Measurements from ENCODE around the gene FNDC3B.

FNDC3B gene

DNA sequence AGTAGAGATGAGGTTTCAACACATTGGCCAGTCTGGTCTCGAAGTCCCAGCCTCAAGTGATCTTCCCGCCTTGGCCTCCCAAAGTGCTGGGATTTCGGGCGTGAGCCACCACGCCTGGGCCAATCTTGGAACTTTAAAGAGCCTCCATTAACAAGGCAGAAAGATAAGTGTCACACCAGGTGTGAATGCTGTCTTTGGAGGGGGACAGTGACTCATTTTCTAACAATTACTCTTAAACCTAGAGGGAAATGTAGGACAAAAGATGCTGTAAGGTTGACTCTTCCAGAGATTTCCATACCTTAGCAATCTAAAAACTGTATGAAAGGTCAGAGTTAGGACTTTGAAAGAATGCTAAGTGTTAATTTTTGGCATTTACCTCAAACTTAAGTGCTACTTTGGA, 84.9 kb downstream of the FNDC3B start:
- TF ChIP-seq, protein P1, sequence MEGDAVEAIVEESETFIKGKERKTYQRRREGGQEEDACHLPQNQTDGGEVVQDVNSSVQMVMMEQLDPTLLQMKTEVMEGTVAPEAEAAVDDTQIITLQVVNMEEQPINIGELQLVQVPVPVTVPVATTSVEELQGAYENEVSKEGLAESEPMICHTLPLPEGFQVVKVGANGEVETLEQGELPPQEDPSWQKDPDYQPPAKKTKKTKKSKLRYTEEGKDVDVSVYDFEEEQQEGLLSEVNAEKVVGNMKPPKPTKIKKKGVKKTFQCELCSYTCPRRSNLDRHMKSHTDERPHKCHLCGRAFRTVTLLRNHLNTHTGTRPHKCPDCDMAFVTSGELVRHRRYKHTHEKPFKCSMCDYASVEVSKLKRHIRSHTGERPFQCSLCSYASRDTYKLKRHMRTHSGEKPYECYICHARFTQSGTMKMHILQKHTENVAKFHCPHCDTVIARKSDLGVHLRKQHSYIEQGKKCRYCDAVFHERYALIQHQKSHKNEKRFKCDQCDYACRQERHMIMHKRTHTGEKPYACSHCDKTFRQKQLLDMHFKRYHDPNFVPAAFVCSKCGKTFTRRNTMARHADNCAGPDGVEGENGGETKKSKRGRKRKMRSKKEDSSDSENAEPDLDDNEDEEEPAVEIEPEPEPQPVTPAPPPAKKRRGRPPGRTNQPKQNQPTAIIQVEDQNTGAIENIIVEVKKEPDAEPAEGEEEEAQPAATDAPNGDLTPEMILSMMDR (conservative IDR thresholded peaks at IDR 0.05; ENCODE audit: control insufficient read depth, insufficient read depth, low read depth, low read length): no peak
- no peak overlapping the region for H3K4me3 ChIP-seq (ENCODE audit: control insufficient read depth, low read depth, low read length)

DNA sequence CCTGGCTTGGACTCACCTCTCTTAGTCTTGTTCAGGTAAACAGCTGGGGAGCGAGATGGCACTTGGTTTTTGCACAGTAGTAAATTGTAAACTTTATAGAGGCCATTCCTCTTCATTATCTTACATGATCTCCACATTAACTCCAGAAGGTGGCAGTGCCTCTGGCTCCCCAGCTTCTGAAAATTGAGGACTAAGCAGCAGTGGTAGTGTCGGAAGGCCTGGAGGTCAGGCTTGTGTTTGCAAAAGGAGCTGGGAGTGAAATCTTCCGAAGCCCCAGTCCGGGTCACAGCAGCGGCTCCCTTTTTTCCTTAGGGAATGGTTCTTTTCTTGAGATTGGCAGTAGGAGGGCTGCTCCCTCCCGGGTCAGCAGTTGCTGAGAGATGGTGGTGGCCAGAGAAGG, 85.7 kb downstream of the FNDC3B start:
- DNase-seq (ENCODE audit: low read depth): peak; percentile 41
- TF ChIP-seq, protein P1 (conservative IDR thresholded peaks at IDR 0.05; ENCODE audit: control insufficient read depth, insufficient read depth, low read depth, low read length): peak; percentile 22
- H3K4me3 ChIP-seq (ENCODE audit: control insufficient read depth, low read depth, low read length): no peak overlapping the region

More for the DNA sequence above, 84.9 kb downstream of the FNDC3B start:
- DNase-seq (ENCODE audit: low read depth): no peak

DNA sequence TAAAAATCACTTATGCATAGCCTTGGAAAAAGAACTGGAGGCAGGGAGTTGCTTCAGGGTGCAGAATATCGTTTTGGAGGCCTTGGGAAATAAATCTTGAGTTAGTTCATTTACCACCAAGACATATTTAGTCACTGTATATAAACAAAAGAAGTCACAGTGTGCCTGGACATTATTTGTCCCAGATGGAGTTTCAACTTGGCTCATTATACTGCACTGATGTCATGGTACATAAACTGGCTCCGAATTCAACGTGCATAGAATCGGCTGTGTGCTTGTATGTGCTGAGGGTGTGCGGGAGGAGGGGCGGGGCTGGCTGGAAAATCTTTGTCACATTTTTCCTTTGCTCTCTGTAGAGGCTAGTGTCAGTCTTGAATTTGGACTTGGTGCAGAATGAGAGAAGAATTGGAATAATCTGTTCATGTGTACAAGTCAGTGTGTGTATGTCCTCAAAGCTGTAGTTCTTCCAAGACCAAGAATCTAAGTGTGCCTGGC, 86.6 kb downstream of the FNDC3B start:
- H3K4me3 ChIP-seq (ENCODE audit: control insufficient read depth, low read depth, low read length): no peak overlapping the region
- DNase-seq (ENCODE audit: low read depth): peak; percentile 92
- TF ChIP-seq, protein P1 (conservative IDR thresholded peaks at IDR 0.05; ENCODE audit: control insufficient read depth, insufficient read depth, low read depth, low read length): no peak

DNA sequence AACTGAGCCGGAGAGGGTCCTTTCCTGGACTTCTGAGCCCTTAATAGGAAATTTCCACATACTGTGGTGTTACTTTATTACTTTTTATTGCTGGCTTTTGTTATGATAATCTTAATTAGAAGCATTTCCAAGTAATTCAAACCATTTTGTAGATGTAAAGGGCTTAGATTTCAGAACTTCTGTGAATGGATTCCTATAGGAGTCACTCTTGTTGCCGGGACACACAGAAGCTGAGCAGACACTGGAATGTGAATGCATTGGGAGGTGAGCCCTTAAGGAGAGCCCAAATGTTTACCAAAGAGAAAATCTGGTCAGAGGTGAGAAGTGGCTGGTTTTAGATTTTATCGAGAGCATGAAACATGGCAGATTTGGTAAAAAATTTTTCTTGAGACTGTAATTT, 87.4 kb downstream of the FNDC3B start:
- TF ChIP-seq, protein P1 (conservative IDR thresholded peaks at IDR 0.05; ENCODE audit: control insufficient read depth, insufficient read depth, low read depth, low read length): no peak
- no peak for DNase-seq (ENCODE audit: low read depth)
- no peak overlapping the region for H3K4me3 ChIP-seq (ENCODE audit: control insufficient read depth, low read depth, low read length)

DNA sequence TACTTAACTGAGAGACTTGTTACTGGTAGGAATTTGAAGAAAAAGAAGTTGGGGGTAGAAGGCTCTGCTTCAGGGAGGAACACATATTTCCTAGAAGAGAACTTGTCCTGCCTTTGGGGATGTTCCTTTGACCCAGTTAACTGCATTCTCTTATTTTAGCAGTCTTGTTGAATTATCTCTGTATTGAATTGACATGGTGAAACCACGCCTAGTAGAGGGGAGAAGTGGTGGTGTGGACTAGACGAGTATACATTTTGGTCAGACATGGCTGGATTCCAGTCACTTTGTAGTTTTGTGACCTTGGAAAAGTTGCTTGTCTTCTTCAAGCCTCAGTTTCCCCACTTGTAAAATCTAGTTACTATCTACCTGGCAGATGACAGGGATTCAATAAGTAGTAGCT, 87.8 kb downstream of the FNDC3B start:
- DNase-seq (ENCODE audit: low read depth): no peak
- H3K4me3 ChIP-seq (ENCODE audit: control insufficient read depth, low read depth, low read length): no peak overlapping the region

DNA sequence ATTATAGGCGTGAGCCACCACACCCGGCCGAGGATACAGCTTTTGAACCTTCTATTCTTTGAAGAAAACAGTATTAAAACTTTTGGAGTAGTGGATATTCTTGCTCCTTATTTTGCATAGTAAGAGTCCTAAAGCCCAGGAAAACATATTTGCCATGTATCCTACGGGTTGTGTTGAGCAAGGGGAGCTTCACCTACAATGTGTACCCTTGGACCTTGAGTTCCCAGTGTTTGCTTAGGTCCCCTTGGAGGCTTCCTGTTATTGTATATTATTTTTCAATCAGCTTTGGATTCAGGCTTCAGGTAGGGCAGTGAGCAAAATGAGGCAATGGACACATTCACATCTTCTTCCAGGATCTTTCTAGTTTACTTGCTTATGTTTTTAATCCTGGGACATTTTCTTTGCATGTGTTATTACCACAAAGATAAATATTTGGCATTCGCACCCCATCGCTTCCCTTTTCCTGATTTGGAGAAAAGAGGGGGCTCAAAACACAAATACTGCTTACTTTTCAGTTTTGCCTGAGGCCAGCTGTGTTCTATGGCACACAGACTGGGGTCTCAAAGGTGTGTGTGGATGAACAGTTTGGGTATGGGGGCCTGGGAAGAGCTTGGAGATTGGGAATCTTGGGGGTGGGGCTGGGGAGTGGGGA, 88.7 kb downstream of the FNDC3B start:
- no peak overlapping the region for H3K4me3 ChIP-seq (ENCODE audit: control insufficient read depth, low read depth, low read length)
- DNase-seq (ENCODE audit: low read depth): no peak
- TF ChIP-seq, protein P1 (conservative IDR thresholded peaks at IDR 0.05; ENCODE audit: control insufficient read depth, insufficient read depth, low read depth, low read length): no peak

More for the DNA sequence above, 87.8 kb downstream of the FNDC3B start:
- TF ChIP-seq, protein P1 (conservative IDR thresholded peaks at IDR 0.05; ENCODE audit: control insufficient read depth, insufficient read depth, low read depth, low read length): no peak

All from fibroblast of mammary gland (primary cell).